ENCODE results near the gene TGFBR1. TPM values are rescaled to one million over a fixed set of nuclear protein-coding genes. Genes with fewer than 3 reads are reported as not detected.

Gene TGFBR1
- total RNA-seq, 1 donor from 2014 or later: 23.8 TPM

DNA sequence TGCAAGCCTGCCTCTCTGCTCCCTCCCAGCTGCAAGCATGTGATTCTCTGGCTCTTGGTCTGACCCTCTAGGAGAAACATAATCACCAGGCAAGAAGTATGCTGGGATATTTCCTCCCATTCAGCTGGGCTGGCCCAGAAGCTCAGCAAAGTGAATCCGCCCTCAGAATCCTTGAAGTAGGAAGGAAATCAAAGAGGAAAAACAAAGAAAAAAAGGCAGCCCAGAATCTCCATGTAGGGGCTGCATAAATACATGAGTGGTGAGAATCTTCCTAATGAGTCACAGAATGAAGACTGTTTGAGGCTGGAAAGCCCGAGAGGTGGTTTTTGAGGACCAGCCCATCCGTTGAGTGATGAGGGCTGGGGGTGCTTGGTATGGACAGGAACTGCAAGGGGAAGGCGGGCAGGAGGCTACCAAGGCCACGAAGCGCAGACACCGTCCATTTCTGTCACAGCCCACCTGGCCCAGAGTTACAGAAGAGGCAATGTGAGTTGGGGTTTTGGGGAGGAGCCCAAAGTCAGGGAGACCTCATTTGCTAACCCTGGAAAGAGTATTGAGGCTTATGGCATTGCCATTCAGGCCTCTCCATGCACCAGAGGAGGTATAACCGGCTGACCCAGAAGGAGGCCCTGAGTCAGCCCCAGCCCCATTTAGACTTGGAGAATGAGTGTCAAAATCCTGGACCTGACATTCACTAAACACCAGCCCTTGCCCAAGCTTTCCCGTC lies 33.4 kb upstream of the TGFBR1 start:
- H3K36me3 ChIP-seq: no peaks in the 10 kb centered on the region
- H3K9me3 ChIP-seq: no peaks in the 10 kb centered on the region
- intact Hi-C loops (cut with DNase I): no loop called here
- no peak for TF ChIP-seq CTCF (IDR thresholded peaks at IDR 0.05)
- TF ChIP-seq POLR2AphosphoS5 (IDR thresholded peaks at IDR 0.05; ENCODE audit: insufficient read depth in 1 of 2, low read depth in 1 of 2): no peak
- no peak for TF ChIP-seq POLR2A (IDR thresholded peaks at IDR 0.05)
- peaks cover 5% of the 10 kb centered on the region for H3K4me1 ChIP-seq
- H3K27ac ChIP-seq: no peak overlapping the region
- no peak for DNase-seq (ENCODE audit: extremely low spot score in 2 of 2)
- no peak overlapping the region for H3K4me3 ChIP-seq
- H3K27me3 ChIP-seq: no peaks in the 10 kb centered on the region

- no peaks in the 10 kb centered on the region for H3K36me3 ChIP-seq
- H3K27ac ChIP-seq: no peak overlapping the region
These were observed 32.9 kb upstream of the TGFBR1 start for GRCh38 chr9:99072040-99072394.

DNA sequence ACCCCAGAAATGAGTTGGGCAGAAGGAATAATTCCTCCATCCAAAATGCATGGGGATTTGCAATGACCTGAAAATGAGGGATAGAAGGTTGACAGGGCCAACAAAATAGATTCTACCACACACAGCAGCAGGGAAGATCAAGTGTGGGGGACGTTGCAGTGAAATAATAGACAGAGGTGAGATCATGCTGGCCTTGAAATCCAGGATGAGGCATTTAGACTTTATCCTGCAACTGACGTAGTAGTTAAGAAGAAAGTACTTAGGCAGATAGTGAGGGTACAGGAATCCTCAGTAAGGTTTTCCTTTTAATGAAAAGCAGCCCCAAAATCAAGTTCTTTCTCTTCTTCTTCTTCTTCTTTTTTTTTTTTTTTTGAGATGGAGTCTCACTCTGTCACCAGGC lies 31.6 kb upstream of the TGFBR1 start:
- Histone ChIP-seq H3K4me1 (peaks cover 8% of the 10 kb centered on the region), H3K9me3 (no peaks in the 10 kb centered on the region), H3K4me3 (no peak overlapping the region), H3K27me3 (no peaks in the 10 kb centered on the region), H3K36me3 (no peaks in the 10 kb centered on the region), H3K27ac (no peak overlapping the region)
- no peak for DNase-seq (ENCODE audit: extremely low spot score in 2 of 2)
- intact Hi-C loops (cut with DNase I): no loop called here
- no peak for TF ChIP-seq POLR2AphosphoS5 (IDR thresholded peaks at IDR 0.05; ENCODE audit: insufficient read depth in 1 of 2, low read depth in 1 of 2)
- no peak for TF ChIP-seq CTCF (IDR thresholded peaks at IDR 0.05)
- TF ChIP-seq POLR2A (IDR thresholded peaks at IDR 0.05): no peak

More at GRCh38 chr9:99072040-99072394, 32.9 kb upstream of the TGFBR1 start:
- H3K27me3 ChIP-seq: no peaks in the 10 kb centered on the region
- peaks cover 8% of the 10 kb centered on the region for H3K4me1 ChIP-seq
- no peaks in the 10 kb centered on the region for H3K9me3 ChIP-seq
- intact Hi-C loops (cut with DNase I): no loop called here
- no peak for TF ChIP-seq POLR2AphosphoS5 (IDR thresholded peaks at IDR 0.05; ENCODE audit: insufficient read depth in 1 of 2, low read depth in 1 of 2)
- TF ChIP-seq POLR2A (IDR thresholded peaks at IDR 0.05): no peak
- TF ChIP-seq CTCF (IDR thresholded peaks at IDR 0.05): no peak
- DNase-seq (ENCODE audit: extremely low spot score in 2 of 2): no peak
- no peak overlapping the region for H3K4me3 ChIP-seq

- H3K4me3 ChIP-seq: no peak overlapping the region
- DNase-seq (ENCODE audit: extremely low spot score in 2 of 2): peak in 1 of 2 donors; percentile 16
- no peaks in the 10 kb centered on the region for H3K36me3 ChIP-seq
- H3K4me1 ChIP-seq: peaks cover 8% of the 10 kb centered on the region
- H3K27me3 ChIP-seq: no peaks in the 10 kb centered on the region
- TF ChIP-seq POLR2AphosphoS5 (IDR thresholded peaks at IDR 0.05; ENCODE audit: insufficient read depth in 1 of 2, low read depth in 1 of 2) (no peak), CTCF (IDR thresholded peaks at IDR 0.05) (no peak), POLR2A (IDR thresholded peaks at IDR 0.05) (no peak)
- no peak overlapping the region for H3K27ac ChIP-seq
- H3K9me3 ChIP-seq: no peaks in the 10 kb centered on the region
- intact Hi-C loops (cut with DNase I): no loop called here
These were observed 30.7 kb upstream of the TGFBR1 start for GRCh38 chr9:99073985-99074901.

DNA sequence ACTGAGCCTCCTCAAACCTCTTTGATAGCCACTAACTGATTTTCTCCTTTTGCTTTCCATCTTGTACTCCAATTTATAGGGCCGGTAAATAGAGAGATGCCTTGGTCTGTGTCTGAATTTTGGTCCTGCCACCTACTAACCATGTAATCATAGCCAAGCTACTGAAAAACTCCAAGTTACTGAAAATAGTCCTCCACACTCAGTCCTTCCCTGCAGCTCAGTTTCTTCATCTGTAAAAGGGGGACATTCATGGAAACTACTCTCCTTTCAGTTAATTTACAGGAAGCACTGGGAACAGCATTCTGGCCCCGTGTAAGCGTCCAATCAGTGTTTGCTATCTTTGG lies 30.0 kb upstream of the TGFBR1 start:
- Histone ChIP-seq H3K4me1 (peaks cover 8% of the 10 kb centered on the region), H3K27ac (no peak overlapping the region), H3K27me3 (no peaks in the 10 kb centered on the region), H3K36me3 (no peaks in the 10 kb centered on the region), H3K9me3 (no peaks in the 10 kb centered on the region), H3K4me3 (no peak overlapping the region)
- intact Hi-C loops (cut with DNase I): no loop called here
- DNase-seq (ENCODE audit: extremely low spot score in 2 of 2): no peak
- TF ChIP-seq POLR2A (IDR thresholded peaks at IDR 0.05) (no peak), POLR2AphosphoS5 (IDR thresholded peaks at IDR 0.05; ENCODE audit: insufficient read depth in 1 of 2, low read depth in 1 of 2) (no peak), CTCF (IDR thresholded peaks at IDR 0.05) (no peak)

Data from vagina (tissue), 2 donors.